Hepatic stellate cell (primary cell): ENCODE results near the gene UBAC1.
"Not testable (repeated sequence)": the region's sequence is repeated elsewhere in the genome, so short reads cannot be mapped to it uniquely, and the experiment has no call there.

Experiments
- DNase-seq: peaks from one replicate; pipeline ENCODE4 v3.0.0; 2011; ENCODE audit warnings: low spot score

Gene UBAC1

GRCh38 chr9:135920973-135921585 lies 40.1 kb downstream of the UBAC1 start:
- no peak for DNase-seq

GRCh38 chr9:135920256-135920930 lies 40.8 kb downstream of the UBAC1 start:
- DNase-seq = no peak

GRCh38 chr9:135919318-135919890 lies 41.8 kb downstream of the UBAC1 start:
- DNase-seq = no peak

DNA sequence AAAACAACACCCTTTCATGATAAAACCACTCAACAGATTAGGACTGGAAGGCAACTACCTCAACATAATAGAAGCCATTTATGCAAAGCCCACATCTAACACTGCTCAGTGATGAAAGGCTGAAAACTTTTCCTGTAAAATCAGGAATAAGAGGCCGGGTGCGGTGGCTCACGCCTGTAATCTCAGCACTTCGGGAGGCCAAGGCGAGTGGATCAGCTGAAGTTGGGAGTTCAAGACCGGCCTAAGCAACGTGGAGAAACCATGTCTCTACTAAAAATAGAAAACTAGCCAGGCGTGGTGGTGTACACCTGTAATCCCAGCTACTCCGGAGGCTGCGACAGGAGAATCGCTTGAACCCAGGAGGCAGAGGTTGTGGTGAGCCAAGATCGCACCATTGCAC lies 44.9 kb downstream of the UBAC1 start:
- not testable (repeated sequence) for DNase-seq

DNA sequence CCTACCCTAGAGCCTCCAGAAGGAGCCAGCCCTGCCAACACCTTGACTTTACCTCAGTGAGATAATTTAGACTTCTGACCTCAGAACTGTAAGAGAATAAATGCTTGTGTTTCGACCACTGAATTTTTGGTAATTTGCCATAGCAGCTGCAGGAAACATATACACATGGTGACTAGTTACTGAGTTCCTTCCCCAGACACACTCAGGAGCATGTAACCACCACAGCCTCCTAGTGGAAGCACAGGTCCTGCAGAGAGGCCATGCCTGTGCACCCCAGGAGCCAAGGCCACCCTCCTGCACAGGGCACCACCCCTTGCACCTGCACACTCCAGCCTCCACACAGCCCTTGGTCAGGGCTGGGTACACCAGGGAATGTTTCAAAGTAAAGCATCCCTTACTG lies 46.3 kb downstream of the UBAC1 start:
- DNase-seq = no peak

GRCh38 chr9:135911233-135911632 lies 49.9 kb downstream of the UBAC1 start:
- DNase-seq = not testable (repeated sequence)

GRCh38 chr9:135910757-135911156 lies 50.4 kb downstream of the UBAC1 start:
- DNase-seq = no peak

- no peak for DNase-seq
Measured at GRCh38 chr9:135910216-135910615, 51.0 kb downstream of the UBAC1 start.

GRCh38 chr9:135909371-135909770 lies 51.8 kb downstream of the UBAC1 start:
- DNase-seq = no peak

- no peak for DNase-seq
Measured at GRCh38 chr9:135908754-135909204, 52.4 kb downstream of the UBAC1 start.

DNA sequence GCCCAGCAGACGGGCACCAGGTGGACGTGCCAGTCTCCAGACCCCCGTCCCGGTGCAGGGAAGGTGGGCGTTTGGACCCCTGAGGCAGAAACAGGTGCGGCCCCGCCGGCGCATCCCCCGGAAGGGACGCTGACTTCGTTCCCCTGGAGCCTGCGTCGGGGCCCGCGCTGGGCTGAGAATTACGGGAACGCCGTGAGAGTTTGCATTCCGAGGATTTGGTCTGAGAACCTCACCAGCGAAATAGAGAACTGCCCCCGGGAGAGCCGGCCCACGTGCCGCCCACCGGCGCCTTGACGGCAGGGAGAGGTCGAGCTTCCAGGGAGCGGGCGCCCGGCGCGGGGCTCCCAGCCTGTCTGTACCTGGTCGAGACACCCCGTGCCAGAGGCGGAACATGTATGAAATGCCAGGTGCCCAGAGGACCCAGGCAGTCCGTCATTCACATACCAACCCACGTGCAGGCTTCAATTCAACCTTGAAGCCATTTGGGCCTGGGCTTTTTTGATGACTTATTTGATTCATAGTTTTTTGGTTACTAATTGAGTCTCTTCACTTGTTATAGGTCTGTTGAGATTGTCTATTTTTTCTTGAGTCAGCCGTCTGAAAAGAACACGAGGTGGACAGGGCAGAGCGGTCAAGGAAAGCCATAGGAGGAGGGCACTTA lies 53.0 kb downstream of the UBAC1 start:
- DNase-seq = no peak

GRCh38 chr9:135907431-135908092 lies 53.6 kb downstream of the UBAC1 start, which contains the start of gene CAMSAP1:
Gene CAMSAP1 (minus strand): TSS chr9:135907546. CDS start chr9:135907159, 387 bp downstream.
- DNase-seq = peak; percentile 98

DNA sequence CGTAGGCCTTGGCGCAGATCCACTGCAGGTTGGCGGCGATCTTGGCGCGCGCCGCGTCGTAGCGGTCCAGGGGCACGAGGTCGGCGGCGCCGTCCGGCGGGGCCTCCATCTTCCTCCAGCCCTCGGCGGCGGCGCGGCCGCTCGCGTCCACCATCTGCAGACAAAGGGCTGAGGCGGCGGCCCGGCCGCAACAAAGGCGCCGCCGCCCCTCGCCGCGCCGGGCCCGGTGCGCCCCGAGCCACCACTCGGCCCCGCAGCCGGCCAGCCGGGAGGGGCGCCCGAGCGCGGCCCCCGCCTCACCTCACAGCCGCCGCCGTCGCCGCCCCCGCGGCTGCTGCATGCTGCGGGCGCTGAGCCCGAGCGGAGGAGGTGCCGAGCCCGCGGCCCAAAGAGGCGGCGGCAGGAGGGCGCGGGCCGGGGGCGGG lies 54.2 kb downstream of the UBAC1 start:
- no peak for DNase-seq

- DNase-seq = no peak
Measured at GRCh38 chr9:135906291-135907005, 54.7 kb downstream of the UBAC1 start.

GRCh38 chr9:135905380-135906258 lies 55.6 kb downstream of the UBAC1 start:
- peak; percentile 51 for DNase-seq

- DNase-seq = no peak
Measured at GRCh38 chr9:135903786-135904520, 57.2 kb downstream of the UBAC1 start.

- DNase-seq = no peak
Measured at GRCh38 chr9:135903358-135903656, 57.9 kb downstream of the UBAC1 start.

GRCh38 chr9:135902655-135903357 lies 58.4 kb downstream of the UBAC1 start:
- DNase-seq = no peak

GRCh38 chr9:135901826-135902225 lies 59.3 kb downstream of the UBAC1 start:
- no peak for DNase-seq
